RCC 7860 (cell line): ENCODE results near the gene RAB40B.
"Not testable (repeated sequence)": the region's sequence is repeated elsewhere in the genome, so short reads cannot be mapped to it uniquely, and the experiment has no call there.

Experiments used
- DNase-seq: peaks from one replicate; pipeline ENCODE4 v3.0.0-alpha.2; 2015; ENCODE audit warnings: low spot score
- FAIRE-seq: peaks from 2 replicates; lab custom pipeline; 2012; peaks lifted over from hg19 to GRCh38; lab: Jason Lieb, UNC

The RAB40B gene

DNA sequence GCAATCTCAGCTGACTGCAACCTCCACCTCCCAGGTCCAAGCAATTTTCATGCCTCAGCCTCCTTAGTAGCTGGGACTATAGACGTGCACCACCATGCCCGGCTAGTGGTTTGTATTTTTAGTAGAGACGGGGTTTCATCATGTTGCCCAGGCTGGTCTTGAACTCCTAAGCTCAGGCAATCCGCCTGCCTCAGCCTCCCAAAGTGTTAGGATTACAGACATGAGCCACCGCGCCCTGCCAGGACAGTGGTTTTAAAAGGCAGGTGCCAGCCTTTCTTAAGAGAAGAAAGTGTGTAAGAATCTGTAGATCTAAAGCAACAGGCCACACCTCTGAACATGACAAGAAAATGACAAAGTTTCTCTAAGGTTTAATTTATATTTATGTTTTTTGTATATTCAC lies 43.9 kb downstream of the RAB40B start:
- DNase-seq, FAIRE-seq: not testable (repeated sequence)

DNA sequence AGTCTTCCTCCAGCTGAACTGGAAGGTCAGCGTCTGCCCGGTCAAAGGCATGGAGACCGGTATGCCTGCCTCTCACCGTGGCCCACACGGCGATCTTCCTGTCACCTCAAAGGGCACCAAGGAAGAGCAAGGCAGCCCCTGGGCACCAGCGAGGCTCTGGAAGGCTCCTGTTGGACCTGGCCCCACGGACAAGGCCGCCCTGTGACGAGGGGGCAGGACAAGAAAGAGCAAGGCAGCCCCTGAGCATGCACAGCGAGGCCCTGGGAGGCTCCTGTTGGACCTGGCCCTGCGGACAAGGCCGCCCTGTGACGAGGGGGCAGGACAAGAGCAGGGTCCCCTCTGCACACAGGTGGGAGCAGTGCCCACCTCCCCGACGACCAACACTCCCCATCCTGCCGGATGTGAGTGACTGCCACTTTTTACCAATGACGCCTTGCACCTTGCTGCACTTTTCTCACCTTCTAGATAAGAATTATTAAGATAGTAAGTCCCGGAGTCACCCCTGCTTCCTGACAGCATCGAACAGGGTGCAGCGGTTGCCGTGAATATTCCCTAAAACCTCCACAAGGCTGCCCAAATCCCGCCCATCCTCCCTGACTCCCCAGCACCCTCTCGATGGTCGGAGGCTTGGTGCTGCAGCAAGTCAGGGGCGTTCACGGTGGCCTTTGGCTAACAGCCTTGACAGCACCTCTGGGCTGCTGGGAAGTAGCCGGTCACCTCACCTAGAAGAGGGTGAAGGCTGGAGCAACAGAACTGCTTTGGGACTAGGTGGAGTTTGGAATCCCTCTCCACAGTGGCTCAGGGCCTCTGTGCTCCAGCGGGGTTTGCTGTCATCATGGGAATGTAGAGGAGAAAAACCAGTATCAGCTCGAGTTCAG lies 44.6 kb downstream of the RAB40B start:
- DNase-seq (no peak), FAIRE-seq (no peak)

DNA sequence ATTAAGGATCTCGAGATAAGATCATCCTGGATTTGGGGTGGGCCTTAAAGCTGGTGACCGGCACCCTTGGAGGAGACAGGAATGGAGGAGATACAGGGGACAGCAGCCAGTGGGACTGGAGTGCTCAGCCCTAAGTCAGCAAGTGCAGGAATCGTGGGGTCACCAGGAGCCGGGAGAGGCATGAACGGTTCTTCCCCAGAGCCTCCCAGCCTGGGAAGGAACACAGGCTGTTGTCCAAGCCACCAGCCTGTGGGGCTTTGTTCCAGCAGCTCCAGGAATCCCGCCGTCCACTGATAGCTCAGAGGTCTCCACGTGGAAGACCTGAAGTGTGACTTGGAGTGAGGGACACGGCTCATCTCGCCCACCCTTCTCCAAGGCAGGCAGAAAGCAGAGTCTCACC lies 47.8 kb downstream of the RAB40B start:
- FAIRE-seq (no peak), DNase-seq (no peak)

DNA sequence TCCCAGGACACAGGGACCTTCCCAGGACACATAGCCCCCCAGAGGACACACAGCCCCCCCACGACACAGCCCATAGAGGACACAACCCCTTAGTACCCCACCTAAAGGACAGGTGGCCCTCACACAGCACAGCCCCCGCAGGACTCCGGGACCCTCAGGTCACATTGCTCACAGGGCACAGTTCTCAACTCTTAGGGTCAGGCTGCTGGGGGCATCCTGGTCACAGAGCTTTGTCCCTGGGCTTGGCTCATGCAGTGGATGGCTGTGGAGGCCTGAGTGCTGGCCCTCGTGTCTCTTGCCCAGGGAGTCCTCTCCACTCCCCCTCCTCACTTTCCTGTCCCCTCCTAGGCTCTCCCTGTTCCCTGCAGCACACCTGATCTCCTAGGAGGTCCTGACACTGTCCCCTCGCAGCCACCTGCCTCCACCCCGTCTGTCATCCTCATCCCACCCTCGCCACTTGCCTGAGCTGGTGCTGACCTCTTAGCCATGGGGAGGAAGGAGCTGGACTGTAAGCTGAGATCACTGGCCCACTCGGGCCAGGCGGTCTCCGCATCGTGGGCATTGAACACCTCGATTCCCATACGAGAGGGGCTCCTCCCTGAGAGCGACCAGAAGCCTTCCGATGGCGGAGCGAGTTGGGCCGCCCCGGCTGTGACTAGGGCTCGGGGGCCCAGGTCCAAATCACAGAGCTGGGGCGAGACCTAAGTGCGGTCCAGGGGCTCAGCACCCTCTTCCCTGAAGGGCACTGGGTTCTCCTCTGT lies 48.8 kb downstream of the RAB40B start:
- FAIRE-seq (no peak), DNase-seq (no peak)

DNA sequence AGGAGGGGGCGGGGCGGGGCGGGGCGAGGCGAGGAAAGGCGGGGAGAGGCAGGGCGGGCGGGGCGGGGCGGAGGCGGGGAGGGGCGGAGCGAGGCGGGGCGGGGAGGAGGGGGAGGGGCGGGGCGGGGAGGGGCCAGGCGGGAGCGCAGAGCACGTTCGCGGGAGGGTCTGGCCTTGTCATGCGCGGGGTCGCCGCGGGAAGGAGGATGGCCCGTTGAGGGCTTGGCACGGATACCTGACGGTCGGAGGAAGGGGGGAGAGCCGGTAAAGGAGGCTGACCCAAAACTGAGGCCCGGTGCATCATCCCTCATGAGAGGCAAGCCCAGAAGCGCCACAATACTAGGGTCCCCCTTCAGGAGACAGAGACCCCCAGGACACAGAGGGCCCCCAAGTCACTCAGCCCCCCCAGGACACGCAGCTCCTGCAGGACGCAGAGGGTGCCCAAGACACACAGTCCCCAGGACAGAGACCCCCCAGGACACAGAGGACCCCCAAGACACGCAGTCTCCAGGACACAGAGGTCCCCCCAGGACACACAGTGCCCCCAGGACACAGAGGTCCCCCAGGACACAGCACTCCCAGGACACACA lies 49.7 kb downstream of the RAB40B start:
- FAIRE-seq (no peak), DNase-seq (no peak)

DNA sequence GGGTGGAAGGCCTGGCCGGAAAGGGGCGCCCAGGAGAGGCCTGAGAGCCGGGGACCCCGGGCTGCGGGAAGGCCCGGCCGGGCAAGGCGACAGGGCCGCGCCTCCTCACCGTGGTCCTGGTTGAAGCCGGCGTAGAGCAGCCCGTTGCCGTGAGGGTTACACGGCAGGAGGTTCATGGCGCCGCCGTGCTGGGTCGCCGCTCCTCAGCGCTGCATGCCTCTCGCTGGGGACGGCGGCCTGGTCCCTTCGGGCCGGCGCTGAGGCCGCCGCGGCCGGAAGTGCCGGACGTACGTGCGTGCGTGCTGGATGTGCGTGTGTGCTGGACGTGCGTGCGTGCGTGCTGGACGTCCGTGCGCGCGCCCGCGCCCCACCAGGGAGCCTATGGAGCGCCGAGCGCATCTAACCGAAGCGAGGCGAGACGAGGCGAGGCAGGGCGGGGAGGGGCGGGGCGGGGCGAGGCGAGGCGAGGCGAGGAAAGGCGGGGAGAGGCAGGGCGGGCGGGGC lies 50.3 kb downstream of the RAB40B start, which contains the start of gene WDR45B:
TSS of gene WDR45B (minus strand) at position 280 of the 504 bp plus-strand sequence. CDS start at position 176, 104 bp downstream.
- FAIRE-seq, result no peak
- DNase-seq, result peak; percentile 91

DNA sequence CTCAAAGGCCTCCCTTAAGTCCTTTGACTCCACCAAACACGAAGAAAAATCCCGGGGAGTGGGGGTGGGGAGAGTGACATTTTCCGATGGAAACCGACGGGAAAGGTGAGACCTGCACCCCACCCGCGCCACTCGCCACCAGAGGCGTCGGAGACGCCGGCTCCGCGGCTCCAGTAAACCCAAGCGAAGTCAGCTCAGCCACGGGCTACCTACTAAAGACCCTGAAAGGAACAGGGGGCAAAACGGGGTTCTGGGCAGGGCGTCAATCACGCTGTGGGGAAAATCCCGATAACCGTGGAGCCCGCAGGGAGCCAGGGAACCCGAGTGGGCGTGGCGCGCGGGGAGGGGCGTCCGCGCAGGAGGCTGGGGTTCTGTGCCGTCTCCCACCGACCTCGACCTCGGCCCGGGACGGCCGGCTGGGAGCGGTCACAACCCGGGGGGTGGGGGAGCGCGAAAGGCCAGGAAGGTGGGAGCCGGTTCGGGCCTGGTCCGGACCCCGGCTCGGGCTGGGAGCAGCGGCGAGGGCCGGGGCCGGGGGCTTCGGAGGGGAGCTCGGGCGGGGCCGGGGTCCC lies 50.8 kb downstream of the RAB40B start:
- DNase-seq (no peak), FAIRE-seq (no peak)

DNA sequence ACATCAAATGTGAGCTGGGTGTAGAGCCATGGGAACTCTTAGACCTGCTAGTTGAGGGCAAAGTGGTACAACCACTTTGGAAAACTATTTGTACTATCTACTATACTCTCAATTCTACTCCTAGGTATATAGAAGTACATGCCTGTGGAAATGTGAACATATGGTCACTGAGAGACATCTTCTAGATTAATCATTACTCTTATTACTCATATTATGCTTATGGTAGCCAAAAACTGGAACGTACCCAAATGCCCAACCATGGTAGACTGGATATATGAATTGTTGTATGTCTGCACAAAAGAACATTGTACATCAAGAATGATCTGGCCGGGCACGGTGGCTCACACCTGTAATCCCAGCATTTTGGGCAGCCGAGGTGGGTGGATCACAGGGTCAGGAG lies 53.0 kb downstream of the RAB40B start:
- DNase-seq (peak; percentile 56), FAIRE-seq (peak; percentile 84)

DNA sequence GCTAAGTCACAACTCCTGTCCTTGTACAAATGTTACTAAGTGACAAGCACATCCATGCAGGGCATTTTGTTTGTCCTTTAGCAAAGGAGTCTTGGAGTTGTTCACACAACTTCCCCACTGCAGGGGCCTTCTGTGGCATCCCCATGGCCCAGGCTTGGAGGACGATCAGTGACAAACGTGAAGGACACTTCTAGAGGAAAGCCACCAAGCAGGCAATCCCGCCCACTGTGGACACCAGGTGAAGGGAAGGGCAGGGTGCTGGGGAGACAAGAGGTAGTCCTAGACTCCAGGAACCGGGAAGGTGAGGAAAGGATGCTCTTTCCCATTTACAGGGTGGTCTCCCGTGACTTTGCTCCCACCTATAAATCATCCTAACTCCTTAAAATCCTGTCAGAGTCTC lies 54.4 kb downstream of the RAB40B start:
- DNase-seq, result no peak
- no peak for FAIRE-seq

DNA sequence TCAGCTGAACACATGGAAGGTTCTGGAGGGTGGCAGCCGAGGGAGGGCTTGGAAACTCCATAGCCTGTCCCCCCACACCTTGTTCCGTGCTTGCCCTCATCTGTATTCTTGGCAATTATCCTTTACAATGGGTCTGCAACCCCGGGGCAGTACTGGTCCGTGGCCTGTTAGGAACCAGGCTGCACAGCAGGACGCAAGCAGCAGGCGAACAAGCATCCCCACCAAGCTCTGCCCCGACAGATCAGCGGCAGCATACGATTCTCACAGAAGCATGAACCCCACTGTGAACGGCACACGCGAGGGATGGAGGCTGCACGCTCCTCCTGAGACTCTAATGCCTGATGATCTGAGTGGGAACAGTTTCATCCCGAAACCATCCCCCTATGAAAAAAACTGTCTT lies 56.5 kb downstream of the RAB40B start:
- DNase-seq, result no peak
- no peak for FAIRE-seq

DNA sequence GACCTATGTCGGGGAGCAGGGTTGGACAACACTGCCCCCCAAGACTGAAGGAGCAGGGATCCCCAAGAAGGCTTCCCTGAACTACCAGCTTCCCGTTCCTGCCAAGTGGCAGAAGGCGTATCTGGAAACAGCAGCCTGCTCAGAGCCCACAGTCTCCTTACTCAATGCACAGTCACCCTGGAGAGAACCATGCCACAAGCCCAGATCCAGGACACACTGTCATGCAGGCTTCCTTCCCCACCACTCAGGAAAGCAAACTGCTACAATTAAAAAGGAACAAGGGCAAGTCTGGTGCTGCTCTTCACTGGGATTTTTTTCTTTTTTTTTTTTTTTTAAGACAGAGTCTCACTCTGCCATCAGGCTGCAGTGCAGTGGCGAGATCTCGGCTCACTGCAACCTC lies 58.5 kb downstream of the RAB40B start:
- no peak for DNase-seq
- no peak for FAIRE-seq

DNA sequence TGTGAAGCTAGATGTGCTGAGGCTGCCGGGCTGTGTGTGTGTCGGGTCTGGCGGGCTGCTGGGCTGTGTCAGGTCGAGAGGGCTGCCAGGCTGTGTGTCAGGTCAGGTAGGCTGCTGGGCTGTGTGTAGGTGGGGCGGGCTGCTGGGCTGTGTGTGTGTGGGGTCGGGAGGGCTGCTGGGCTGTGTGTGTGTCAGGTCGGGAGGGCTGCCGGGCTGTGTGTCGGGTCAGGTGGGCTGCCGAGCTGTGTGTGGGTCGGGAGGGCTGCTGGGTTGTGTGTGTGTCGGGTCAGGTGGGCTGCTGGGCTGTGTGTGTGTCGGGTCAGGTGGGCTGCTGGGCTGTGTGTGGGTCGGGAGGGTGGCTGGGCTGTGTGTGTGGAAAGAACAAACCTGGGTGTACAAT lies 58.9 kb downstream of the RAB40B start:
- no peak for FAIRE-seq
- no peak for DNase-seq

DNA sequence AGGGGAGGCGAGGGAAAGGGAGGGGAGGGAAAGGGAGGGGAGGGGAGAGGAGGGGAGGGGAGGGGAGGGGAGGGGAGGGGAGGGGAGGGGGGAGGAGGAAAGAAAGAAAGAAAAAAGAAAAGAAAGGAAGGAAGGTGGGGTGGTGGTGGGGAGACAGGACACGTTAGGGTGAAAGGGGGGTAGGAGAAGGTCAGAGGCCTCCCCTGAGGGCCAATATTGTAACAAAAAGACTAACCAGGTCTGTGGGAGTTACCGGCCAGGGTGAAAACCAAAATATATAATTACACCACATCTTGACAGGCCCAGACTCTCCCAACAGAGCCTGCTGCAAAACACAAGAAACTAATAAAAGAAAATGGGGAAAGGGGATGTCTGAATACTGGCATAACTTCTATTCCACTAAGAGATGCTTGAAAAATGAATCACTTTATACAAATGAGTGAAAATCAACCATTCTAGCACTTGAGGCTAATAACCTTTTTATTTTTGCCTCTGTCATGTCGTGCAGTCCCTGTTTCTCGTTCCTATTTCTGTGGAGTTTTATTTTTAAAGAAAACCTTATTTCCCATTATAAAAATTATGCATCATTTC lies 60.2 kb downstream of the RAB40B start:
- DNase-seq (no peak), FAIRE-seq (no peak)

DNA sequence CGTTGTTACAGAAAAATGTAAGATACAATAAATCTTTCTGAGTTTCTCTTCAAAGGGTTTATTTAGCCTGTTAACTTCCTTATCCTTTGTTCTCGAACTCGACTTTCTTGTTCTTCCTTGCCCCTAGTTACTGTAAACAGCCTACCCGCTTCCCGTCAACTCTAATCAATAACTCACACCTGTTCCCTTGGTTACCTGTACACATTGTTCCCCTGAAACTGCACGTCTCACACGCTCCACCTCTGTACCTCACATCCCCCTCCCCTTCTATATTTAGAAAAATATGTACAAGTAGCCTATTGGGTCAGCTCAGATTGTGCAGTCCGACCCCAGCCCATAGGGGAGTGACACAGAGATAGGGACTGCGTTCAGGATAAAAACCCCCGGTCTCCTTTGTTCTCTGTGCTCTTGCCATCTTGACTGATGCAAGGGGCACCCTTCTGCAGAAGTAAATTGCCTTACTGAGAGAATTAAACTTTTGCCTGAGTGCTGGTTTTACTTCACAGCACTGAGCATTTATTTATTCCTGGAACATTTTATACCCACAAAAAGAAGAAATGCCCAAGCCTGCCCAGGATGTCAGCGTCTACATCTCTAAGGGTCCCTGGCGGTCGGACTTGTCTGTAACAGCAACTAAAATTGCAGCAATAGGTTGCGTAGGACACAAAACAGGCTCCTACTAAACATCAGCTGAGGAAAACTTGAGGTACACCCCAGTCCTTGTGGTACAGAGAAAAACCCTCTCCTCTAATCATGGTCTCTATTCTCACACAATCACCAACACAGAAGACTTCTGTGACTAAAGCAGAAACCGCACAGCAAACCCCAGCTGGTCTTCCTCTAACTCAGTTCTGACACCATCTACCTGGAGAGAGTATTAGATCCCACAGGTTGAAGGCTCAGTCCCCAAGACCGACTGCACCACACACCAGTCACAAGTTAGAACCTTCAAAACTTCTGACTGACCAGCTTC lies 61.6 kb downstream of the RAB40B start:
- FAIRE-seq (no peak), DNase-seq (no peak)

DNA sequence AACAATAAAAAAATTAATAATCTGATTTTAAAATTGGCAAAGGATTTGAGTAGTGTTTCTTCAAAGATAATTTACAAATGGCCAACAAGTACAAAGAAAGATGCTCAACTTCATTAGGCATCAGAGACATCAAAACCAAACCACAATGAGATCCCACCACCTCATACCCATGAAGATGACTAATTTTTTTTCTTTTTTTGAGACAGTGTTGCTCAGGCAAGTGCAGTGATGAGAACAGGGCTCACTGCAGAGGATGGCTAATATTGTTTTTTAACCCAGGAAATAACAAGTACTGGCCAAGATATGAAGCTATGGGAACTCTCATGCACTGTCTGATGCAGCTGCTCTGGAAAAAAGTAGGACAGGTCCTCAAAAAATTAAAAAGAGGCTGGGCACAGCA lies 65.2 kb downstream of the RAB40B start:
- no peak for DNase-seq
- no peak for FAIRE-seq

DNA sequence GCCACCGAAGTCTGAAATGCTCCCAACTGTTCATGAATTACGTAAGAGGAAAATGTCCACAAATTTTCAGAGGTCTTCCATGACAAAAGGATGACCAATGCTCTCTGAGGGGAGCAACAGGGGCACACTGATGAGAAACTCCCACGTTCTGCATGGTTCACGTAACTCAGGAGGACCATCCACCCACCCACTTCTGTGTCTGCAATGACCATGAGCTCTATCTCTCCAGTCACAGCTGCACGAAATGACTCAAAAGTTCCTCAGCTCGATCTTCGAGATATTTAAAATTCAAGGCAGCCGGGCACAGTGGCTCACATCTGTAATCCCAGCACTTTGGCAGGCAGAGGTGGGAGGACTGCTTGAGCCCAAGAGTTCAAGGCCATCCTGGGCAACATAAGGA lies 66.0 kb downstream of the RAB40B start:
- DNase-seq, result no peak
- FAIRE-seq, result no peak

DNA sequence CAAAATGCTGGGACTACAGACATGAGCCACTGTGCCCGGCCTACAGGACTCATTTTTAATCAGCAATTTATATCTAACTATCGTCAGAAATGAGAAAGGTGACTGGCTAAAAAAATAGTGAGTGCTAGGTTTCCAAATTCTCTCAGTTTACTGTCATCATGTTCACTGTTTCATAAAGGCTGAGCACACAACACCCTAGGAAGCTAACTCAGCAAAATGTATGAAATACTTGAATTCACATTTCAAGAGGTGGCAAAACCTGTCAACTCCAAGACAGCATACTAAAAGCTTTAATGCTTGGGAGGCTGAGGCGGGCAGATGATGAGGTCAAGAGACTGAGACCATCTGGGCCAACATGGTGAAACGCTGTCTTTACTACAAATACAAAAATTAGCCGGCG lies 67.0 kb downstream of the RAB40B start:
- DNase-seq (no peak), FAIRE-seq (no peak)

DNA sequence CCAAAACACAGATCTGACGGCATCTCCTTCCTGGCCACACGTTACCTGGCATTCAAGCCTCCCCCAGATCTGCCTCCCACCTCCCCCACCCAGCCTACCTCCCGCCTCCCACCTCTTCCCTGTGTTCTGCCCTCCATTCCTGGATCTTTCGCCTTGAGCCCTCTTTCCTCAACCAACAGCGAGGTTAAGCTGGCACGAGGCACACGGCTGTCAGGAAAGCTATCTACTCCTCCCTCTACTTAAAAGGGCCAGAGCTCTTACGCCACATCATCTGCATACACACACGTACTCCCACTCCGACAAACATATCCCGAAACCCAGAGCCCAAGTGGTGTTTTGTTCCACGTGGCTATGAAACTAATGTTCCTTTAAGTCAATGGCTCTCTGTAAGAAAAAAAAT lies 68.3 kb downstream of the RAB40B start:
- FAIRE-seq (no peak), DNase-seq (no peak)

DNA sequence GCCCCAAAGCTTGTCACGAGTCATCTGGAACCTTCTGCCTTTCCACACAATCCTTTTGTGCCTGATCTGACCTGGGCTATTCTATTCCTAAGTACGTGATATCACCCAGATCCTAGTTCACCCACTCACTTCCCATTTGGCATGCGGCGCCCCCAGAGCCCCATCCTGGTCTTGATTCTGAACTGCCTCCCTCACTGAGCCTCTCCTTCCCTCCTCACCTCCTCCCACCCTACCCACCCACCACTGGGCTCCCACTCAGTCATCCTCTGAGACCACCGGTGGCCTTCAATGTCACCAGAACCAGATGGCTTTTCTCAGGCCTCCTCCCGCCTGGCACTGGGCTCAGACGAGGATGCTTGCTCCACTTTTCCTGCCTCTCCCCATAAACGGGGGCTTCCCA lies 68.8 kb downstream of the RAB40B start:
- FAIRE-seq (no peak), DNase-seq (no peak)

DNA sequence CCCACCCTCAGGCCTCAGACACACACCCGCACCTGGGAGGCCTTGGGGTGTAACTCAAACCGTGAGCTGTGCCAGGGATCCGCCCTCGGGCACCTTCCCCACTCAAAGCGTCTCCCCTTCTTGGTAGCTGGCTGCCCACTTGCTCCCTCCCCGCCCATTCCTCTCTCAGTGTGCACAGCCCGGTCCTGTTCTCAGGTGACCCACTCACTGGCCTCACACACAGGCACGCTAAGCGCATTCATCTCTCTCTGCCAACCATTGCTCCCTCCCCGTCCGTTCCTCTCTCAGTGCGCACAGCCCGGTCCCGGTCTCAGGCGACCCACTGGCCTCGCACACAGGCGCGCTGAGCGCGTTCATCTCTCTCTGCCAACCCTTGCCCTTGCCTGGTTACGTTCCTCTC lies 71.1 kb downstream of the RAB40B start:
- FAIRE-seq (no peak), DNase-seq (no peak)
